ENCODE results near the gene CCHCR1.
"Not testable (repeated sequence)": the region's sequence is repeated elsewhere in the genome, so short reads cannot be mapped to it uniquely, and the experiment has no call there.

The CCHCR1 gene, protein sequence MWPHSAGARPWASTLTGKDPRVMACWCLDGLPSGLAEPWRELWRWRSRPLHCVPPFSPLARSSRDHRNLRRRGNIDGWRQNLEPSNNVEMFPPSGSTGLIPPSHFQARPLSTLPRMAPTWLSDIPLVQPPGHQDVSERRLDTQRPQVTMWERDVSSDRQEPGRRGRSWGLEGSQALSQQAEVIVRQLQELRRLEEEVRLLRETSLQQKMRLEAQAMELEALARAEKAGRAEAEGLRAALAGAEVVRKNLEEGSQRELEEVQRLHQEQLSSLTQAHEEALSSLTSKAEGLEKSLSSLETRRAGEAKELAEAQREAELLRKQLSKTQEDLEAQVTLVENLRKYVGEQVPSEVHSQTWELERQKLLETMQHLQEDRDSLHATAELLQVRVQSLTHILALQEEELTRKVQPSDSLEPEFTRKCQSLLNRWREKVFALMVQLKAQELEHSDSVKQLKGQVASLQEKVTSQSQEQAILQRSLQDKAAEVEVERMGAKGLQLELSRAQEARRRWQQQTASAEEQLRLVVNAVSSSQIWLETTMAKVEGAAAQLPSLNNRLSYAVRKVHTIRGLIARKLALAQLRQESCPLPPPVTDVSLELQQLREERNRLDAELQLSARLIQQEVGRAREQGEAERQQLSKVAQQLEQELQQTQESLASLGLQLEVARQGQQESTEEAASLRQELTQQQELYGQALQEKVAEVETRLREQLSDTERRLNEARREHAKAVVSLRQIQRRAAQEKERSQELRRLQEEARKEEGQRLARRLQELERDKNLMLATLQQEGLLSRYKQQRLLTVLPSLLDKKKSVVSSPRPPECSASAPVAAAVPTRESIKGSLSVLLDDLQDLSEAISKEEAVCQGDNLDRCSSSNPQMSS

DNA sequence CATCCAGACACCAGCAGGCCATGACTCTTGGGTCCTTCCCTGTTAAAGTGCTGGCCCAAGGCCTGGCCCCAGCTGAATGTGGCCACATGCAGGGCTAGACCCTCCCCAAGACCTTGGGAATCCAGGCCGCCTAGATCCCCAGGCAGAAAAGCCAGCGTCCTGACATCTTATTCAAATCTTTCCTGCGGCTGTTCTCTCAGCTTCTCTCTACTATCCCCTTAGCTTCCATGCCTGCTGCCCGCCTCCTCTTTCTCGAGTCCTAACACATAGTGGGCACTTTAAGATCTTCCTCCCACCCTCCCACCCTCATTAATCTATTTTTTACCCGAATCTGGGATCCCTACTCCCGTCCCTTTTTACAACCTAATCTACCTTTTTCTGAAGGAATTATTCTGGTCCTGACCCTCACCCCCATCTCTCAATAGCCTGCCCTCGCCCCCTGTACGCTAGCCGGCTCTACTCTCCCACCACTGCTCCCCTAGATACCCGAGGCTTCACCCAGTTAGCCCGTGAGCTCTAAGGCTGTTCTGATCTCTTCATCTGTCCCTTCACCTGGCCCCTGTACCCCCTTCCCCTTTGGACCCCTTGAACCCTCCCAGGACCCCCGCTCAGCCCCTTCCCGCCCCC is at the start of gene CCHCR1:
CCHCR1 (minus strand) TSS at position 290 of the 627 bp plus-strand sequence; CDS start at position 88, 202 bp downstream.
- DNase-seq (ENCODE audit: extremely low read depth in 1 of 2, low read depth in 1 of 2): no peak

DNA sequence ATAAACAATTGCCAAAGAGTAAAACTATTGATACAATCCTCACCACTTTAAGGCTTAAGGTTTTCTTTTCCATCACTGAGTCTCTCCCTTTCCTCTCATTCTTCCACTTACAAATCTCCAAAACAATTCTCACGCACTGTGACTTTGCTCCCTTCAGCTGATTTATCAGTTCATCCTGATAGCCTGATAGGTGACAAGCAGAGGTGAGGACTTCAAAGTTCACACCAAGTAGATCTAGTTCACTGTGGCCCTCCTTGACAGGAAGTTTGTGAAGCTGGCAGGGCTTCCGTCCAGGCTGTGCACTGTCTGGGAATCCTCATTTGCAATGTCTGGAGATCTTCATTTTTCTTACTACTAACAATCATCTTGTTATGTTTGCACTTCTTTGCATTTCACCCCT is 48.0 kb upstream of the CCHCR1 start:
- no peak for DNase-seq (ENCODE audit: extremely low read depth in 1 of 2, low read depth in 1 of 2)

GRCh38 chr6:31204751-31205145 is 47.1 kb upstream of the CCHCR1 start:
- DNase-seq (ENCODE audit: extremely low read depth in 1 of 2, low read depth in 1 of 2): no peak

DNA sequence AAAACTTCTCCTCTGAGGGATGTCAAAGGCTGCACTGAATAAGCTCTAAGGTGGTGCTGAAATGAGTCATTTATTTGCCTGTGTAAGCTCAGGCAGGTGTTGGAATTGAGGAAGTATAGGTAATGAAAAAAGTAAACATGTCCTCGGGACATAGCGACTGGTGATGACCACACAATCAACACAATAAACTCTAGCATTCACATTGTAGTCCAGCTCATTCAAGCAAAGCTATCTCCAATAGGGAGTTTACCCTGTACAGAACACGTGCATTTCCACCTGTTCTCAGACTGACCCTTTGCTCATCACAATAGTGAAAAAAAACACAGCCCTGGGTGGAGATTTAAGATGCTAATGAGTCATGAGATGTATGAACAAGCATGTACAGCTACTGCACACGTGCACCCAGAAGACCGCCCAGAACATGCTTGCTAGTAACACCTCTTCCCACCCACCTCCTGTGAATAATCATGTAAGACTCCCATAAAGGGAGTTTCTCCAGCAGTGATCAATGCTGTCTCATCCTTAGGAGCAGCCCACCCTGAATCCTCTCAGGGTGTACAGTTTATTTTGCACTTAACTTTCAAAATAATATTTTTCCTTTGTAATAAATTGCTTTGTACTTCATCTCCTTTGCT is 45.9 kb upstream of the CCHCR1 start:
- peak in 1 of 2 donors; percentile 61 for DNase-seq (ENCODE audit: extremely low read depth in 1 of 2, low read depth in 1 of 2)

DNA sequence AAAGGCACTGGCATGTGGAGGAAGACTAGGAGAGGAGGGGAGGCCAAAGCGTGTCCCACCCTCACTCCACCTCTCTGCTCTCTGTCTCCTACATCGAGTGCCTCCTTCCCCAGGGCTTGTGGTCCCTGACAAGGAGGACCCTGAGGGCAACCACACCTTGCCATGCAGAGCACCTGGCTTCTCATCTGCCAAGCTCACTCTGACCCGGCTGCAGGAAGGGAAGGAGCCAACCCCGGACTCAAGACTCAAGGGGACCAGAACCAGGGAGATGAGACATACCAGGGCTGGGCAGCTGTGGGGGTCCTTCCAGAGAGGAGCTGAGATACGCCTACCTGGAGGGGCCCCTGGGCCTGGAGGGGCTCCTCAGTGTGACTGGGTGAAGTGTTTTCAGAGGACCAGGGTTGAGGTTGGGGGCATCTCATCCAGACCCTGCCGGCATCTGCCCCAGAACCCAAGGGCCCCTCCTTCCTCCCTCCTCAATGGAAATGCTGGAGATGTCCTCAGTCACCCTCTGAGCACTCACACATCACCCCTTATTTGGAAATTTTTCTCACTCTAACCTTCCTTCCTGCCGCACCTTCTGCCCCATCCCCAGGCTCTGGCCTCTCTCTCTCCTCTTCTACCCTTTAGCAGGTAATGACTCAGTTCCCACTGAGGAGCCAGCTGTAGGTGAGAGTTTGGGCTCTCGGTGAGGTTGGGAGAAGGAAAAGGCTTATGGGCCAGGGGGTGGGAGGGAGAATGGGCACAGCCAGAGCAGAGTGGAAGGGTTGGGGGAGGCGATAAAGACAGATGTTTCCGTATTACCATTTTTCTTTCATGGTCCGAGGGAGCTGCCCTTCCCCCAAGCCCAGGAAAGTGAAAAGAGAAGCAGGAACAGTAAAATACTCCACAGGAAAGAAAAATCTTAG is 44.9 kb upstream of the CCHCR1 start:
- DNase-seq (ENCODE audit: extremely low read depth in 1 of 2, low read depth in 1 of 2): no peak

DNA sequence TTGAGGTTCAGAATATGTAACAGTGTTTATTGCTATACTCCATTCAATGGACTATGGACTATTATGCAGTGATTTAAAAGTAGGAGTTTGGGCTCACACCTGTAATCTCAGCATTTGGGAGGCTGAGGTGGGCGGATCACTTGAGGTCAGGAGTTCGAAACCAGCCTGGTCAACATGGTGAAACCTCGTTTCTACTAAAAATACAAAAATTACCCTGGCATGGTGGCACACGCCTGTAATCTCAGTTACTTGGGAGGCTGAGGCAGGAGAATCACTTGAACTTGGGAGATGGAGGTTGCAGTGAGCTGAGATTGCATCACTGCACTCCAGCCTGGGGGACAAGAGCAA is 41.5 kb upstream of the CCHCR1 start:
- not testable (repeated sequence) for DNase-seq (ENCODE audit: extremely low read depth in 1 of 2, low read depth in 1 of 2)

DNA sequence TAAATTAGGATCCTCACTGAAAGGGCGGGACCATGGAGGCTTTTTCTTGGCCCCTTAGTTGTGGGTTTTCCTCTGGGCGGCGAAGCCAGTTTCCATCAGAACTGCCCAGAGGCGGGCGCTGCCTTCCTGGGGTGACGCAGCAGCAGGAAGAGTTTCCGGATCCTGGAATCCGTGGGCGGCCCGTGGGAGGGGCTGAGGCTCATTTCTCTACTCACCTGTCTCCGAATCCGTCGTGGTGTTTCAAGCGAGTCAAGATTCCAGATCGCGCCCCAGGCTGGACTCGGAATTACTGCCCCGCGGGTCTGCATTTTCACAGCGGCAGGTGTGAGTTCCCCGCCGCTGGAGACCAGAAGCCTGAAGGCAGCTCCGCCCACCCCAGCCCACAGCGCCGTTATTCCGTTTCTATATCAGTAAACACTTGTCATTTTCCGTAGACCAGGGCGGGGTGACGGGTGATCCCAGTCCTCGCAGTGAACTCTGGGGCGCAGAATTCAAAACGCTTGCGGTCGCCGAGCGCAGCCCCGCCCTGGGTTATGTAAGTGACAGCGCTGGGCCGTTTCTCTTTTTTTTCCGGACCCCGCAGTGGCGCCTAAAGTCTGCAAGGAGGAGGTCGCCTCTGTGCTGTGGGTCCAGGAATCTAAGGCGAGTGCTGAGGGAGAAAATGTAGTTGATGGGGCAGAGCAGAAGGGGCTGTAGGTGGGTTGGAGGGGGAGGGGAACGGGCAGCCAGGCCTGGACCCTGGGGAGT is 40.1 kb upstream of the CCHCR1 start:
- peak; percentile 82 to 95 for DNase-seq (ENCODE audit: extremely low read depth in 1 of 2, low read depth in 1 of 2)

DNA sequence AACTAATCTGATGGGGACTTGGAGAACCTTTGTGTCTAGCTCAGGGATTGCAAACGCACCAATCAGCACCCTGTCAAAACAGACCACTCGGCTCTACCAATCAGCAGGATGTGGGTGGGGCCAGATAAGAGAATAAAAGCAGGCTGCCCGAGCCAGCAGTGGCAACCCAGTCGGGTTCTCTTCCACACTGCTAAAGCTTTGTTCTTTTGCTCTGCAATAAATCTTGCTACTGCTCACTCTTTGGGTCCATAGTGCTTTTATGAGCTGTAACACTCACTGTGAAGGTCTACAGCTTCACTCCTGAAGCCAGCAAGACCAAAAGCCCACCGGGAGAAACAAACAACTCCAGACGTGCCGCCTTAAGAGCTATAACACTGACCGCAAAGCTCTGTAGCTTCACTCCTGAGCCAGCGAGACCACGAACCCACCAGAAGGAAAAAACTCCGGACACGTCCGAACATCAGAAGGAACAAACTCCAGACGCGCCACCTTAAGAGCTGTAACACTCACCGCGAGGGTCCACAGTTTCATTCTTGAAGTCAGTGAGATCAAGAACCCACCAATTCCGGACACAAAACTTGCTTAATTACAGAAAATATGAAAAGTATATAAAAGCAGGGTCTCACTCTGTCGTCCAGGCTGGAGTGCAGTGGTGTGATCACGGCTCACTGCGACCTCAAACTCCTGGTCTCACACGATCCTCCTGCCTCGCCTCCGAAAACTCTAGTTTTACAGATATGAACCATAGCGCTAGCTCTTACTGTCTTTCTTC is 38.8 kb upstream of the CCHCR1 start:
- not testable (repeated sequence) for DNase-seq (ENCODE audit: extremely low read depth in 1 of 2, low read depth in 1 of 2)

DNA sequence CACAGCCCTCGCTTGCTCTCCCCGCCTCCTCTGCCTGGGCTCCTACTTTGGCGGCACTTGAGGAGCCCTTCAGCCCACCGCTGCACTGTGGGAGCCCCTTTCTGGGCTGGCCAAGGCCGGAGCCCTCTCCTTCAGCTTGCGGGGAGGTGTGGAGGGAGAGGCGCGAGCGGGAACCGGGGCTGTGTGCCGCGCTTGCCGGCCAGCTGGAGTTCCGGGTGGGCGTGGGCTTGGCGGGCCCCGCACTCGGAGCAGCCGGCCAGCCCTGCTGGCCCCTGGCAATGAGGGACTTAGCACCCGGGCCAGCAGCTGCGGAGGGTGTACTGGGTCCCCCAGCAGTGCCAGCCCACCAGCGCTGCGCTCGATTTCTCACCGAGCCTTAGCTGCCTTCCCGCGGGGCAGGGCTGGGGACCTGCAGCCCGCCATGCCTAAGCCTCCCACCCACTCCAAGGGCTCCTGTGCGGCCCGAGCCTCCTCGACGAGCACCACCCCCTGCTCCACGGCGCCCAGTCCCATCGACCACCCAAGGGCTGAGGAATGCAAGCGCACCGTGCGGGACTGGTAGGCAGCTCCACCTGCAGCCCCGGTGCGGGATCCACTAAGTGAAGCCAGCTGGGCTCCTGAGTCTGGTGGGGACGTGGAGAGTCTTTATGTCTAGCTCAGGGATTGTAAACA is 37.8 kb upstream of the CCHCR1 start:
- DNase-seq (ENCODE audit: extremely low read depth in 1 of 2, low read depth in 1 of 2): not testable (repeated sequence)

DNA sequence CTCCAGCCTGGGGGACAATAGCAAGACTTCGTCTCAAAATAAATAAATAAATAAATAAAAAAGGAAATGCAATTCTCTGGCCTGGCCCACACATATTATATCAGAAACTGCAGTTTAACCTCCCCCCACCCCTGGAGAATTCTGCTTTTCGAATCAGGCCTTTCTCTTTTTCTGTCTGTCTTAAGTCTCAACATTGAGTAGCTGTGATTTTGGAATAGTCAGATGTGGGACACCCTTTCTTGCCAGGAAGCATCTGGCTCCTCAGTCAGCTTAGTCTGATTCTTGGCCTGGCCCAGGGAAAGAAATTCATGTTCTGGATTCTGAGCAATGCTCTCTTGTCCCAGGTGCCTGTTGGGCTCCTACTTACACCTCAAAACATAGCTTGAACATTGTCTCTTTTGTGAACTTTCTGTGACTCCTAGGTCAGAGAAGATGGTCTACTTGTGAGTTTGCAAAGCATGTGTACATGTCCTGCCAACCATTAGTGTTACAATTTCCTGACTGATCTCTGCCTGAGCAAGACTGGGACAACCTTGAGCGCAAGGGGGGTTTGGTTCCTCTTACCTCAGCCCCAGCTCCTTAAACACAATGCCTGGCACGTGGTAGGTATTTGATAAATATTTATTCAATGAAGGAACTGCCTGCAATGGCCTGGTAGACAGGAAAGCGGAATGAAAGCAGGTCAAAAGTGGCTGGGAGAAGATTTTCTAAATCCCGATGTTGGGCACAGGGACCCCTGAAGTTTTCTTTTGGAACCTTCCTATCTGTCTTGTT is 36.6 kb upstream of the CCHCR1 start:
- DNase-seq (ENCODE audit: extremely low read depth in 1 of 2, low read depth in 1 of 2): no peak

DNA sequence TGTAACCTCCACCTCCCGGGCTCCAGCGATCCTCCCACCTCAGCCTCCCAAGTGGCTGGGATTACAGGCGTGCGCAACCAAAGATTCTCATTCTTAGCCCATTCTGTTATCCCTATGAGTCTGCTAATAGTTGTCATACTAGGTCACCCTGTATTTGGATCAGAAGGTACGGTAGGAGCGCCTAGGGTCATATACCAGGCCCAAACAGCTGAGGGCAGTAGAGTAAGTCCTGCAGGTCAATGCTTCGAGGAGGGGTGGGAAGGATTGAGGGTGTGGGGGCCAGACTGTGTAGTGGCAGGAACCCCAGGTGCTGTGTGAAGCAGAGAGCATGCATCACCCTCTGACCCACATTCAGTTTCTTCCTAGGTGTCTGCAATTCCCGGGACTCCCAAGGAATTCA is 35.6 kb upstream of the CCHCR1 start:
- no peak for DNase-seq (ENCODE audit: extremely low read depth in 1 of 2, low read depth in 1 of 2)

- DNase-seq (ENCODE audit: extremely low read depth in 1 of 2, low read depth in 1 of 2): peak in 1 of 2 donors; percentile 38
These were observed 35.0 kb upstream of the CCHCR1 start for GRCh38 chr6:31192431-31193105.

GRCh38 chr6:31190488-31190887 is 32.9 kb upstream of the CCHCR1 start:
- DNase-seq (ENCODE audit: extremely low read depth in 1 of 2, low read depth in 1 of 2): no peak

GRCh38 chr6:31189223-31189622 is 31.6 kb upstream of the CCHCR1 start:
- DNase-seq (ENCODE audit: extremely low read depth in 1 of 2, low read depth in 1 of 2): not testable (repeated sequence)

GRCh38 chr6:31187780-31188194 is 30.2 kb upstream of the CCHCR1 start:
- no peak for DNase-seq (ENCODE audit: extremely low read depth in 1 of 2, low read depth in 1 of 2)

GRCh38 chr6:31186052-31186734 is 28.6 kb upstream of the CCHCR1 start:
- no peak for DNase-seq (ENCODE audit: extremely low read depth in 1 of 2, low read depth in 1 of 2)

Measured in stimulated activated CD8-positive, alpha-beta memory T cell treated with anti-CD3 and anti-CD28 coated beads, Interleukin-7, amount 100 ng/mL, for 48 hours (primary cell).